Nephron progenitor cell (in vitro differentiated cells): ENCODE data around the gene PLCG2.
"Not testable (repeated sequence)": the region's sequence is repeated elsewhere in the genome, so short reads cannot be mapped to it uniquely, and the experiment has no call there.

ENCODE experiments used
- DNase-seq: peaks from one replicate; pipeline ENCODE4 v3.0.0; 2021
- H3K27ac Mint-ChIP-seq: 2 replicates; pipeline ENCODE4 v1.8.0; 2021; ENCODE audit warnings: mild to moderate bottlenecking, moderate library complexity, mixed read lengths
- H3K27me3 Mint-ChIP-seq: 2 replicates; pipeline ENCODE4 v1.8.0; 2021; ENCODE audit warnings: mild to moderate bottlenecking, low read depth, mixed read lengths; ENCODE audit not compliant: poor library complexity
- H3K36me3 Mint-ChIP-seq: 2 replicates; pipeline ENCODE4 v1.8.0; 2021; ENCODE audit warnings: low read depth, mixed read lengths
- H3K4me1 Mint-ChIP-seq: 2 replicates; pipeline ENCODE4 v1.8.0; 2021; ENCODE audit warnings: mixed read lengths
- H3K4me3 Mint-ChIP-seq: 2 replicates; pipeline ENCODE4 v1.8.0; 2021; ENCODE audit warnings: mild to moderate bottlenecking, moderate library complexity, mixed read lengths
- H3K9me3 Mint-ChIP-seq: 2 replicates; pipeline ENCODE4 v1.8.0; 2021; ENCODE audit warnings: mild to moderate bottlenecking, moderate library complexity, mixed read lengths
- CTCF ChIP-seq: fragments of 200-600 bp; sonication (generic); IDR thresholded peaks from 2 replicates; pipeline ENCODE4 v1.5.0; 2021; ENCODE audit warnings: antibody characterized with exemption

Gene PLCG2

GRCh38 chr16:81929841-81930240 is 150.8 kb downstream of the PLCG2 start:
- no peak overlapping the region for H3K27ac Mint-ChIP-seq
- no peaks in the 10 kb centered on the region for H3K9me3 Mint-ChIP-seq
- peaks cover 11% of the 10 kb centered on the region for H3K4me1 Mint-ChIP-seq
- peaks cover 7% of the 10 kb centered on the region for H3K27me3 Mint-ChIP-seq
- no peak for TF ChIP-seq CTCF
- H3K4me3 Mint-ChIP-seq = no peak overlapping the region
- peaks cover 5% of the 10 kb centered on the region for H3K36me3 Mint-ChIP-seq
- no peak for DNase-seq

- Mint-ChIP-seq H3K4me1 (peaks cover 19% of the 10 kb centered on the region), H3K4me3 (no peak overlapping the region), H3K27me3 (peaks cover 7% of the 10 kb centered on the region), H3K27ac (no peak overlapping the region), H3K36me3 (peaks cover 14% of the 10 kb centered on the region), H3K9me3 (no peaks in the 10 kb centered on the region)
- TF ChIP-seq CTCF = no peak
- DNase-seq = no peak
Measured at GRCh38 chr16:81931927-81932326, 152.8 kb downstream of the PLCG2 start.

- Mint-ChIP-seq H3K27ac (peak overlapping the region; percentile 21), H3K9me3 (no peaks in the 10 kb centered on the region), H3K4me1 (peaks cover 26% of the 10 kb centered on the region), H3K36me3 (peaks cover 14% of the 10 kb centered on the region), H3K4me3 (no peak overlapping the region), H3K27me3 (peaks cover 7% of the 10 kb centered on the region)
- TF ChIP-seq CTCF = no peak
- DNase-seq = no peak
Measured at GRCh38 chr16:81932668-81933067, 153.6 kb downstream of the PLCG2 start.

GRCh38 chr16:81933361-81933760 is 154.3 kb downstream of the PLCG2 start:
- no peak overlapping the region for H3K4me3 Mint-ChIP-seq
- DNase-seq = no peak

GRCh38 chr16:81934711-81935110 is 155.6 kb downstream of the PLCG2 start:
- not testable (repeated sequence) for H3K9me3 Mint-ChIP-seq, H3K27ac Mint-ChIP-seq, H3K27me3 Mint-ChIP-seq, H3K4me3 Mint-ChIP-seq, DNase-seq
- Mint-ChIP-seq H3K36me3 (peaks cover 14% of the 10 kb centered on the region), H3K4me1 (peaks cover 41% of the 10 kb centered on the region)

More at GRCh38 chr16:81933361-81933760, 154.3 kb downstream of the PLCG2 start:
- Mint-ChIP-seq H3K36me3 (peaks cover 14% of the 10 kb centered on the region), H3K27ac (no peak overlapping the region), H3K9me3 (no peaks in the 10 kb centered on the region), H3K27me3 (peaks cover 7% of the 10 kb centered on the region), H3K4me1 (peaks cover 33% of the 10 kb centered on the region)
- no peak for TF ChIP-seq CTCF

- Mint-ChIP-seq H3K4me1 (peaks cover 52% of the 10 kb centered on the region), H3K4me3 (no peak overlapping the region), H3K36me3 (peaks cover 14% of the 10 kb centered on the region), H3K27me3 (peaks cover 7% of the 10 kb centered on the region), H3K9me3 (no peaks in the 10 kb centered on the region), H3K27ac (peak overlapping the region; percentile 48)
- no peak for DNase-seq
- no peak for TF ChIP-seq CTCF
Measured at GRCh38 chr16:81936209-81937000, 157.3 kb downstream of the PLCG2 start.
